ENCODE measurements around the gene SCT. TPM values are rescaled to one million over a fixed set of nuclear protein-coding genes. Genes with fewer than 3 reads are reported as not detected.

Gene SCT
- total RNA-seq, 1 donor from 2014 or later, result not detected

DNA sequence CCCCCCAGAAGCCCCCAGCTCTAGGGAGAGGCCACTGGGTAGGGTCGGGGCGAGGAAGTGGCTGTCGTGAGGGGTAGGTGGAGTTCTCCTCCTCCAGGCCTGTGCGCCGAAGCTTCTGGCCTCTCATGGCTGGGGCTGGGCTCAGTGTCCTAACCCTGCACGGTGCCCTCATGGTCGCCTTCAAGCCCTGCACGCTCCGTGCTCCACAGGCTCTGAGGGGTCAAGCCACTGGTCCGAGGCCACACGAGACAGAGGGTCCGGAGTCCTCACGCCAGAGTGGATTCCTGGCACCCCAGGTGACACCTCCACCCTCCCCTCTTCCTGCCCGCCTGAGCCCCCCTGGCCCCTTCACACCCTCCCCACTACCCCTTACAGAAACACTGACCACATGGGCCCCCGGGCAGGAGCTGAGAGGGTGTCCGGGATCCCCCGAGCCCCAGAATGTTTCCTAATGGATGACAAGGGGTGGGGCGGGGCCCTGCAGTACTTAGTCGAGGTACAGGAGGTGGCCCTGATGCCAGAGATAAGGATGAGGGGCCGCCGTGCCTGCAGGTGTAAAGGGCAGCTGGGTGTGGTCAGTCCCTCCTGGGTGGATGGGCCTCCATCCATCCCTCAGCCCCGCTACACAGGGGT lies 1.2 kb downstream of the SCT start:
- intact Hi-C loops (cut with DNase I), result no loop called here
- peaks cover 5% of the 10 kb centered on the region for H3K4me1 ChIP-seq
- H3K4me3 ChIP-seq, result no peak overlapping the region
- TF ChIP-seq POLR2AphosphoS5 (IDR thresholded peaks at IDR 0.05; ENCODE audit: insufficient read depth in 1 of 2, low read depth in 1 of 2) (no peak), CTCF (IDR thresholded peaks at IDR 0.05) (no peak), POLR2A (IDR thresholded peaks at IDR 0.05) (no peak)
- no peak overlapping the region for H3K27ac ChIP-seq
- H3K36me3 ChIP-seq, result no peaks in the 10 kb centered on the region
- no peaks in the 10 kb centered on the region for H3K27me3 ChIP-seq
- DNase-seq (ENCODE audit: extremely low spot score in 2 of 2), result no peak
- H3K9me3 ChIP-seq, result no peaks in the 10 kb centered on the region

GRCh38 chr11:624705-625635 lies 2.0 kb downstream of the SCT start, which contains the start of gene CDHR5:
CDHR5 (minus strand) TSS chr11:624955; CDS start chr11:624902, 53 bp downstream.
- DNase-seq (ENCODE audit: extremely low spot score in 2 of 2), result no peak
- Histone ChIP-seq H3K4me1 (peaks cover 5% of the 10 kb centered on the region), H3K4me3 (no peak within 1 kb of the TSS), H3K27me3 (no peaks in the 10 kb centered on the region), H3K9me3 (no peaks in the 10 kb centered on the region), H3K27ac (no peak within 1 kb of the TSS), H3K36me3 (no peaks in the 10 kb centered on the region)
- TF ChIP-seq POLR2AphosphoS5 (IDR thresholded peaks at IDR 0.05; ENCODE audit: insufficient read depth in 1 of 2, low read depth in 1 of 2), result no peak
- no peak for TF ChIP-seq POLR2A (IDR thresholded peaks at IDR 0.05)
- no peak for TF ChIP-seq CTCF (IDR thresholded peaks at IDR 0.05)
- intact Hi-C loops (cut with DNase I), result no loop called here

GRCh38 chr11:623999-624704 lies 2.8 kb downstream of the SCT start:
- H3K27ac ChIP-seq, result no peak overlapping the region
- H3K9me3 ChIP-seq, result no peaks in the 10 kb centered on the region
- intact Hi-C loops (cut with DNase I), result no loop called here
- peaks cover 5% of the 10 kb centered on the region for H3K4me1 ChIP-seq
- no peaks in the 10 kb centered on the region for H3K36me3 ChIP-seq
- TF ChIP-seq POLR2AphosphoS5 (IDR thresholded peaks at IDR 0.05; ENCODE audit: insufficient read depth in 1 of 2, low read depth in 1 of 2) (no peak), POLR2A (IDR thresholded peaks at IDR 0.05) (no peak), CTCF (IDR thresholded peaks at IDR 0.05) (no peak)
- H3K27me3 ChIP-seq, result no peaks in the 10 kb centered on the region
- DNase-seq (ENCODE audit: extremely low spot score in 2 of 2), result no peak
- no peak overlapping the region for H3K4me3 ChIP-seq

- H3K27me3 ChIP-seq, result no peaks in the 10 kb centered on the region
- DNase-seq (ENCODE audit: extremely low spot score in 2 of 2), result no peak
- H3K9me3 ChIP-seq, result no peaks in the 10 kb centered on the region
- no peak overlapping the region for H3K4me3 ChIP-seq
- no peaks in the 10 kb centered on the region for H3K36me3 ChIP-seq
- peaks cover 5% of the 10 kb centered on the region for H3K4me1 ChIP-seq
- no peak for TF ChIP-seq CTCF (IDR thresholded peaks at IDR 0.05)
- no peak for TF ChIP-seq POLR2AphosphoS5 (IDR thresholded peaks at IDR 0.05; ENCODE audit: insufficient read depth in 1 of 2, low read depth in 1 of 2)
- TF ChIP-seq POLR2A (IDR thresholded peaks at IDR 0.05), result no peak
- intact Hi-C loops (cut with DNase I), result no loop called here
- H3K27ac ChIP-seq, result no peak overlapping the region
These were observed 3.6 kb downstream of the SCT start for GRCh38 chr11:623349-623869.
